ENCODE data around the gene MRPL53. TPM values are rescaled to one million over a fixed set of nuclear protein-coding genes. Genes with fewer than 3 reads are reported as not detected.

MRPL53 gene
- total and polyA plus RNA-seq, 9 of the 15 experiments (the other 6 are each of a cell fraction or from before 2014, with no cell fraction given): 11.5 to 87.9 (median 41.1) TPM

DNA sequence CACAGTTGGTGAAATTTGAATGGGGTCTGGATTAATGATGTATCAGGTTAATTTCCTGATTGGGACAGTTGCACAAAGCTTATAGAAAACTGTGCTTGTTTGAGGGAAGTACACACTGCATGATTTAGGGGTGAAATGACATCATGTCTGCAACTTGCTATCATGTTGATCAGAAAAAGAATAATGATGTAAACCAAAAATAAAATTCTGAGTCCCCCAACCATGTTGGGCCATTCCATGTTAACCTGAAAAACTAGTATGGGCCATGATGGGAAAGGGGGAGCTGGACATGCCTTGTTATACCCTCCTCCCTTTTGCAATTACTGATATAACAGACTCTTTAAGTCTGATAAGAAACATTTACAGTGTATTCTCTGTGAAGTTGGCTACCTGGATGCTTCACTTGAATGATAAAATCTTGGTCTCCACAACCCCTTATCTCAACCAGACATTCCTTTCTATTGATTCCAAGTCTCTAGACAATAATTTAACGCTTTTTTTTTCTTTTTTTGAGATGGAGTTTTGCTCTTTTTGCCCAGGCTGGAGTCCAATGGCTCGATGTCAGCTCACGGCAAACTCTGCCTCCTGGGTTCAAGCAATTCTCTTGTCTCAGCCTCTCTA lies 21.8 kb downstream of the MRPL53 start (continued):
- TF ChIP-seq, protein P1, sequence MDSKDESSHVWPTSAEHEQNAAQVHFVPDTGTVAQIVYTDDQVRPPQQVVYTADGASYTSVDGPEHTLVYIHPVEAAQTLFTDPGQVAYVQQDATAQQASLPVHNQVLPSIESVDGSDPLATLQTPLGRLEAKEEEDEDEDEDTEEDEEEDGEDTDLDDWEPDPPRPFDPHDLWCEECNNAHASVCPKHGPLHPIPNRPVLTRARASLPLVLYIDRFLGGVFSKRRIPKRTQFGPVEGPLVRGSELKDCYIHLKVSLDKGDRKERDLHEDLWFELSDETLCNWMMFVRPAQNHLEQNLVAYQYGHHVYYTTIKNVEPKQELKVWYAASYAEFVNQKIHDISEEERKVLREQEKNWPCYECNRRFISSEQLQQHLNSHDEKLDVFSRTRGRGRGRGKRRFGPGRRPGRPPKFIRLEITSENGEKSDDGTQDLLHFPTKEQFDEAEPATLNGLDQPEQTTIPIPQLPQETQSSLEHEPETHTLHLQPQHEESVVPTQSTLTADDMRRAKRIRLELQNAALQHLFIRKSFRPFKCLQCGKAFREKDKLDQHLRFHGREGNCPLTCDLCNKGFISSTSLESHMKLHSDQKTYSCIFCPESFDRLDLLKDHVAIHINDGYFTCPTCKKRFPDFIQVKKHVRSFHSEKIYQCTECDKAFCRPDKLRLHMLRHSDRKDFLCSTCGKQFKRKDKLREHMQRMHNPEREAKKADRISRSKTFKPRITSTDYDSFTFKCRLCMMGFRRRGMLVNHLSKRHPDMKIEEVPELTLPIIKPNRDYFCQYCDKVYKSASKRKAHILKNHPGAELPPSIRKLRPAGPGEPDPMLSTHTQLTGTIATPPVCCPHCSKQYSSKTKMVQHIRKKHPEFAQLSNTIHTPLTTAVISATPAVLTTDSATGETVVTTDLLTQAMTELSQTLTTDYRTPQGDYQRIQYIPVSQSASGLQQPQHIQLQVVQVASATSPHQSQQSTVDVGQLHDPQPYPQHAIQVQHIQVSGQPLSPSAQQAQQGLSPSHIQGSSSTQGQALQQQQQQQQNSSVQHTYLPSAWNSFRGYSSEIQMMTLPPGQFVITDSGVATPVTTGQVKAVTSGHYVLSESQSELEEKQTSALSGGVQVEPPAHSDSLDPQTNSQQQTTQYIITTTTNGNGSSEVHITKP (IDR thresholded peaks at IDR 0.05; ENCODE audit: partially characterized antibody): peak; percentile 51
- no peak for TF ChIP-seq TCF3 (CRISPR knock-in tag; IDR thresholded peaks at IDR 0.05)
- no peak for TF ChIP-seq SREBF2 (CRISPR knock-in tag; IDR thresholded peaks at IDR 0.05)
- no peak for TF ChIP-seq MAZ (CRISPR knock-in tag; conservative IDR thresholded peaks at IDR 0.05 in 1 of 2, IDR thresholded peaks at IDR 0.05 in 1 of 2)

DNA sequence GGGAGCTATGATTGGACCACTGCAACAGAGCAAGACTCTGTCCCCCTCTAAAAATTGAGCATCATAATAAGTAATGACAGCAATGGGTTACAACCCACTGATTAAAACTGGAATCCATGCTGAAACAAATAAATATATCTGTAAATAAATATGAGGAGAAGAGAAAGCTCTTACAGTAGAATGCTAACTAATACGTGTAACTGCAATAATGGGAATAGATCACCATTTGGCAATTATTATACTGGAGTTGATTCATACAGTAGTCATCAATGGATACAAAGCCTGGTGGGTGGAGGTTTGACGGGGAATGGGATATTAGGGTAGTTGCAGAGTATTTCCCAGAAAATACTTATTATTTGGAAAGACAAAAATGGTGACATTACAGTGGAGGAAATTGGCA lies 23.7 kb downstream of the MRPL53 start:
- ChIA-PET CTCF (ENCODE audit: low intra/inter-chr PET ratio) (no interaction called here), POLR2A (interaction anchor here (0.7 to 2.6 kb wide), 3 partner anchors 9 to 72 kb away, joined by 3 to 9 read pairs (median 3); partner anchors contain the start of gene WBP1)
- in situ Hi-C loops (cut with MboI) (no loop called here), intact Hi-C loops (cut with micrococcal nuclease) (no loop called here)
- ATAC-seq (no peak), DNase-seq (ENCODE audit: extremely low read depth in 1 of 4, low spot score in 3 of 4) (no peak), FAIRE-seq (no peak)
- H3K27me3 ChIP-seq (ENCODE audit: control insufficient read depth in 2 of 2, insufficient read depth in 2 of 2, low read length in 2 of 2): no peaks in the 10 kb centered on the region
- H3K9ac ChIP-seq (ENCODE audit: insufficient read depth in 1 of 2, low read depth in 2 of 2, low read length in 2 of 2): no peak overlapping the region
- no peak overlapping the region for H3K4me2 ChIP-seq (ENCODE audit: insufficient read depth, low read length)
- H3K36me3 ChIP-seq (ENCODE audit: control insufficient read depth, insufficient read depth, low read length): no peaks in the 10 kb centered on the region
- no TSS peak for BruUV-seq (replicated peaks)
- peaks cover 8% of the 10 kb centered on the region in 2 experiments; a peak in 3 of 5 replicates for H3K4me1 ChIP-seq (replicated peaks in 1 of 2; ENCODE audit: control insufficient read depth in 2 of 2, insufficient read depth in 2 of 2, low read length in 2 of 2)
- H3K9me3 ChIP-seq (replicated peaks; ENCODE audit: control insufficient read depth, insufficient read depth, low read depth, low read length): no peaks in the 10 kb centered on the region
- H2AFZ ChIP-seq (ENCODE audit: low read depth, low read length): no peak overlapping the region
- no peaks in the 10 kb centered on the region for H3K9me1 ChIP-seq (ENCODE audit: control insufficient read depth, insufficient read depth, low read length)
- TF ChIP-seq STAT5B (CRISPR knock-in tag; IDR thresholded peaks at IDR 0.05) (no peak), CEBPB (tag; IDR thresholded peaks at IDR 0.05) (0 out of 2 replicates have a peak, but pooled peaks have one; percentile 0)
- no peak overlapping the region for H3K4me3 ChIP-seq
- H4K20me1 ChIP-seq (replicated peaks; ENCODE audit: control insufficient read depth, insufficient read depth, low read length): no peaks in the 10 kb centered on the region
- H3K79me2 ChIP-seq (ENCODE audit: control insufficient read depth, insufficient read depth, low read length): no peaks in the 10 kb centered on the region
- H3K27ac ChIP-seq (ENCODE audit: extremely low read depth, low read depth, low read length): no peak overlapping the region
- 61% methylated on average over 2 of the region's 2 CpGs for WGBS (ENCODE audit: insufficient coverage, low coverage, missing lambda C conversion rate)
